RWPE1 (cell line): ENCODE data around the gene OR6K2.
"Not testable (repeated sequence)": the region's sequence is repeated elsewhere in the genome, so short reads cannot be mapped to it uniquely, and the experiment has no call there.

ENCODE experiments used
- CTCF ChIA-PET: fragments of 350-600 bp; sonication (Branson Sonifier 250); formaldehyde crosslinking; extraction: SDS; loops from one replicate; lab custom pipeline; 2021; lab: Yijun Ruan, JAX
- POLR2A ChIA-PET: fragments of 400-600 bp; formaldehyde crosslinking; extraction: SDS; loops from one replicate; lab custom pipeline; 2020; ENCODE audit warnings: antibody characterized with exemption; ENCODE audit not compliant: low non-redundant PET; lab: Yijun Ruan, JAX
- DNase-seq: peaks from one replicate; pipeline ENCODE4 v3.0.0; 2012; ENCODE audit warnings: low spot score
- H3K27ac ChIP-seq: fragments of 450-650 bp; 2 replicates; pipeline ENCODE4 v1.5.1; 2017
- CTCF ChIP-seq: fragments of 450-650 bp; conservative IDR thresholded peaks from 2 replicates; pipeline ENCODE4 v1.5.1; 2017; ENCODE audit warnings: low read depth, mild to moderate bottlenecking

OR6K2 gene

DNA sequence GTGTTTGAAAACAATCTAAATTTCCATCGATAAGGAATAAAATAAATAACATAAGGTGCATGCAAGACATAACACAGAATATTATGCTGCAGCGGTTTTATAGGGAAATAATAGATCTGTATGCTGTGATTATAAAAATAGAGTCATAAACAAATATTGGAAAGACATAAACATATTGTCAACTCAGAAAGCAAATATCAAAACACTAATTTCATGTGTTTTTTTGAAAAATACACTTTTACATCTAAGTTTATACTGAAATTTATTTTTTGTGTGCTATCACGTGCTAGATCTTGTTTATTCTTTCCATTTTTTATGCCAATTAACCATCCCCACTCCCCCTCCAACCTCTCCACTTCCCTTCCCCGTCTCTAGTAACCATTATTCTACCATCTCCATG, 10.6 kb upstream of the OR6K2 start:
- ChIA-PET CTCF (no interaction called here), POLR2A (no interaction called here)

GRCh38 chr1:158706096-158706495, 5.6 kb upstream of the OR6K2 start:
- POLR2A ChIA-PET, result no interaction called here

More for the DNA sequence above, 10.6 kb upstream of the OR6K2 start:
- DNase-seq, result no peak
- TF ChIP-seq CTCF, result no peak
- no peak overlapping the region for H3K27ac ChIP-seq

DNA sequence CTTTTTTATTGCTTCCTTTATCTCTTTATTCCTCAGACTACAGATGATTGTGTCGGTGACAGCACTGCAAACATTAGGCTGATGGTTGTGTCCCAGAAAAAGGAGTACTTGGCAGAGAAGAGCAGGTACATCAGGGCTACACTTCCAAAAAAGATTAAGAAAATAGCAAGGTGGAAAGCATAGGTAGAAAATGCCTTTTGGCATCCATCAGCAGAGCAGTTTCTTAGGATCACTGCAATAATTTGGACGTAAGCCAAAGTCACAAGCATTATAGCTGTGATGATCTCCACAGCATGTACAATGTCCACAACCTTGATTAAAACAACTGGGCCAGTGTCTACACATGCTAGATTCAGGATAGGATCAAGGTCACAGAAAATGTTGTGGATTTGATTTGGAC, 5.9 kb downstream of the OR6K2 start:
- ChIA-PET CTCF (interaction anchor here (0.6 kb wide), 2 partner anchors 112 to 530 kb away, joined by 3 to 4 read pairs; no protein-coding TSS in a partner anchor), POLR2A (no interaction called here)
- no peak overlapping the region for H3K27ac ChIP-seq
- no peak for TF ChIP-seq CTCF
- DNase-seq, result no peak

More at GRCh38 chr1:158706096-158706495, 5.6 kb upstream of the OR6K2 start:
- no peak overlapping the region for H3K27ac ChIP-seq
- DNase-seq, result no peak
- CTCF ChIA-PET, result interaction anchor here (0.7 kb wide), 1 partner anchor 209 kb away, joined by 3 read pairs; no protein-coding TSS in a partner anchor
- no peak for TF ChIP-seq CTCF

DNA sequence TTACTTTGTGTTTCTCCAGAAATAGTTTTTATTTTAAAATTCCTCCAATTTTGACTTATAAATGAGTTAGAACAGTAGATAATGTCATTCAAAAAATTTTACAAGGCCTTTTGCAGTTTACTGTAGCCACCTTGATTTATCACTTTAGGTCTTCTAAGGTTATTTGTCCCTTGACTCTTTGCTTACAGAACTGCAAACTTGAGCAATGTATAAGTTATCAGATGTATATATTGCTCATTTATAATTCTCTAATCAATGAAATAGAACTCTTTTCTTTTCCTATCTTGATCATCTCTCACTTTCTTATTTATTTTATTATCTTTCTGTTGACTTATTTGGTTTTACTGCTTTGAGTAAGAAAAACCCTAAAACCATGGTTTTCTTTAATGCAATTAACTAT, 8.1 kb downstream of the OR6K2 start:
- ChIA-PET POLR2A (no interaction called here), CTCF (interaction anchor here (0.6 kb wide), 1 partner anchor 29 kb away, joined by 4 read pairs; no protein-coding TSS in a partner anchor)
- no peak overlapping the region for H3K27ac ChIP-seq
- TF ChIP-seq CTCF, result no peak
- no peak for DNase-seq

- no peak overlapping the region for H3K27ac ChIP-seq
- ChIA-PET POLR2A (no interaction called here), CTCF (interaction anchor here (0.6 kb wide), 1 partner anchor 29 kb away, joined by 4 read pairs; no protein-coding TSS in a partner anchor)
- DNase-seq, result no peak
- TF ChIP-seq CTCF, result no peak
Observed at GRCh38 chr1:158691907-158692306, 8.5 kb downstream of the OR6K2 start.

- CTCF ChIA-PET, DNase-seq, POLR2A ChIA-PET, H3K27ac ChIP-seq: not testable (repeated sequence)
Observed at GRCh38 chr1:158691149-158691548, 9.3 kb downstream of the OR6K2 start.

GRCh38 chr1:158689875-158690274, 10.6 kb downstream of the OR6K2 start:
- no peak overlapping the region for H3K27ac ChIP-seq
- no peak for DNase-seq
- POLR2A ChIA-PET, result no interaction called here
- CTCF ChIA-PET, result no interaction called here
- TF ChIP-seq CTCF, result no peak
